Activated CD4-positive, alpha-beta memory T cell treated with anti-CD3 and anti-CD28 coated beads for 36 hours (primary cell): ENCODE measurements around the gene SRPK3. TPM values are rescaled to one million over a fixed set of nuclear protein-coding genes. Genes with fewer than 3 reads are reported as not detected.
"Not testable (repeated sequence)": the region's sequence is repeated elsewhere in the genome, so short reads cannot be mapped to it uniquely, and the experiment has no call there.

Experiments
- CTCF ChIA-PET: fragments of 350-600 bp; sonication (Branson Sonifier 250); formaldehyde crosslinking; loops from one replicate; lab custom pipeline; 2021; ENCODE audit warnings: antibody characterized with exemption, inconsistent platforms; lab: Charles Lee
- POLR2A ChIA-PET: fragments of 350-600 bp; sonication (Branson Sonifier 250); formaldehyde crosslinking; loops from one replicate; lab custom pipeline; 2021; ENCODE audit warnings: antibody characterized with exemption; lab: Charles Lee
- DNase-seq: peaks from one replicate; pipeline ENCODE4 v3.0.0-alpha.2; 2020
- H3K27ac Mint-ChIP-seq: one replicate; pipeline ENCODE4 v1.8.0; 2021; ENCODE audit warnings: mixed read lengths
- H3K27me3 Mint-ChIP-seq: one replicate; pipeline ENCODE4 v1.8.0; 2021; ENCODE audit warnings: mixed read lengths
- H3K36me3 Mint-ChIP-seq: one replicate; pipeline ENCODE4 v1.8.0; 2021; ENCODE audit warnings: mixed read lengths
- H3K4me1 Mint-ChIP-seq: one replicate; pipeline ENCODE4 v1.8.0; 2021; ENCODE audit warnings: low read depth, mixed read lengths
- H3K4me3 Mint-ChIP-seq: one replicate; pipeline ENCODE4 v1.8.0; 2021; ENCODE audit warnings: mild to moderate bottlenecking, mixed read lengths
- H3K9me3 Mint-ChIP-seq: one replicate; pipeline ENCODE4 v1.8.0; 2021; ENCODE audit warnings: mixed read lengths
- intact Hi-C: fragments of 100-400 bp; cut with micrococcal nuclease; formaldehyde crosslinking; loops from one replicate; pipeline ENCODE4 v1.15.1; 2023
- total RNA-seq, 2 experiments: library from RNA; stranded (reverse); gene quantifications; one replicate each; pipeline ENCODE4 v1.2.3, GENCODE V29; 2021

SRPK3 gene
- total RNA-seq, 2 experiments from 2014 or later: not detected

- ChIA-PET CTCF (no interaction called here), POLR2A (no interaction called here)
- Mint-ChIP-seq H3K4me3 (no peak overlapping the region), H3K27ac (no peak overlapping the region), H3K9me3 (no peaks in the 10 kb centered on the region), H3K27me3 (no peaks in the 10 kb centered on the region), H3K36me3 (no peaks in the 10 kb centered on the region), H3K4me1 (no peaks in the 10 kb centered on the region)
- intact Hi-C loops: no loop called here
- no peak for DNase-seq
These were observed 27.1 kb downstream of the SRPK3 start for GRCh38 chrX:153807976-153808375.

GRCh38 chrX:153812220-153812619, 31.4 kb downstream of the SRPK3 start:
- H3K4me1 Mint-ChIP-seq: peaks cover 18% of the 10 kb centered on the region
- no peaks in the 10 kb centered on the region for H3K36me3 Mint-ChIP-seq
- H3K9me3 Mint-ChIP-seq: no peaks in the 10 kb centered on the region
- POLR2A ChIA-PET: no interaction called here
- no peaks in the 10 kb centered on the region for H3K27me3 Mint-ChIP-seq
- CTCF ChIA-PET: no interaction called here
- no peak overlapping the region for H3K4me3 Mint-ChIP-seq
- H3K27ac Mint-ChIP-seq: no peak overlapping the region
- intact Hi-C loops: no loop called here
- DNase-seq: no peak

GRCh38 chrX:153813161-153813560, 32.3 kb downstream of the SRPK3 start:
- peaks cover 22% of the 10 kb centered on the region for H3K4me1 Mint-ChIP-seq
- H3K36me3 Mint-ChIP-seq: no peaks in the 10 kb centered on the region
- CTCF ChIA-PET: no interaction called here
- no peaks in the 10 kb centered on the region for H3K27me3 Mint-ChIP-seq
- H3K27ac Mint-ChIP-seq: no peak overlapping the region
- no peaks in the 10 kb centered on the region for H3K9me3 Mint-ChIP-seq
- no peak overlapping the region for H3K4me3 Mint-ChIP-seq
- POLR2A ChIA-PET: no interaction called here
- intact Hi-C loops: no loop called here
- no peak for DNase-seq

GRCh38 chrX:153814591-153815315, 33.9 kb downstream of the SRPK3 start:
- H3K27ac Mint-ChIP-seq: no peak overlapping the region
- no peaks in the 10 kb centered on the region for H3K27me3 Mint-ChIP-seq
- ChIA-PET POLR2A (no interaction called here), CTCF (no interaction called here)
- H3K9me3 Mint-ChIP-seq: no peaks in the 10 kb centered on the region
- no peak overlapping the region for H3K4me3 Mint-ChIP-seq
- no peak for DNase-seq
- intact Hi-C loops: no loop called here
- peaks cover 22% of the 10 kb centered on the region for H3K4me1 Mint-ChIP-seq
- no peaks in the 10 kb centered on the region for H3K36me3 Mint-ChIP-seq

- Mint-ChIP-seq H3K27me3 (no peaks in the 10 kb centered on the region), H3K9me3 (no peaks in the 10 kb centered on the region), H3K4me1 (peaks cover 36% of the 10 kb centered on the region), H3K36me3 (no peaks in the 10 kb centered on the region), H3K4me3 (peak overlapping the region; percentile 21), H3K27ac (no peak overlapping the region)
- CTCF ChIA-PET: interaction anchor here (1.0 kb wide), 1 partner anchor 130 kb away, joined by 4 read pairs; no protein-coding TSS in a partner anchor
- peak; percentile 72 for DNase-seq
- intact Hi-C loops: no loop called here
- POLR2A ChIA-PET: no interaction called here
These were observed 36.2 kb downstream of the SRPK3 start for GRCh38 chrX:153816831-153817690.

GRCh38 chrX:153818064-153818463, 37.2 kb downstream of the SRPK3 start:
- POLR2A ChIA-PET, H3K4me3 Mint-ChIP-seq: not testable (repeated sequence)
- CTCF ChIA-PET: interaction anchor here (1.0 kb wide), 1 partner anchor 78 kb away, joined by 3 read pairs; no protein-coding TSS in a partner anchor

GRCh38 chrX:153818571-153819383, 37.9 kb downstream of the SRPK3 start:
- intact Hi-C loops: no loop called here
- POLR2A ChIA-PET: no interaction called here
- no peak overlapping the region for H3K27ac Mint-ChIP-seq
- H3K9me3 Mint-ChIP-seq: no peaks in the 10 kb centered on the region
- no peaks in the 10 kb centered on the region for H3K36me3 Mint-ChIP-seq
- peak overlapping the region; percentile 56 for H3K4me3 Mint-ChIP-seq
- peaks cover 44% of the 10 kb centered on the region for H3K4me1 Mint-ChIP-seq
- peak; percentile 61 for DNase-seq
- no peaks in the 10 kb centered on the region for H3K27me3 Mint-ChIP-seq
- CTCF ChIA-PET: interaction anchor here (1.0 kb wide), 1 partner anchor 77 kb away, joined by 3 read pairs; no protein-coding TSS in a partner anchor

More at GRCh38 chrX:153818064-153818463, 37.2 kb downstream of the SRPK3 start:
- peaks cover 42% of the 10 kb centered on the region for H3K4me1 Mint-ChIP-seq
- H3K27ac Mint-ChIP-seq, intact Hi-C loops, DNase-seq, H3K36me3 Mint-ChIP-seq, H3K9me3 Mint-ChIP-seq, H3K27me3 Mint-ChIP-seq: not testable (repeated sequence)

GRCh38 chrX:153819384-153820040, 38.7 kb downstream of the SRPK3 start:
- Mint-ChIP-seq H3K27me3 (no peaks in the 10 kb centered on the region), H3K27ac (no peak overlapping the region), H3K4me3 (peak overlapping the region; percentile 56), H3K9me3 (no peaks in the 10 kb centered on the region), H3K36me3 (no peaks in the 10 kb centered on the region), H3K4me1 (peaks cover 49% of the 10 kb centered on the region)
- intact Hi-C loops: no loop called here
- POLR2A ChIA-PET: no interaction called here
- no peak for DNase-seq
- CTCF ChIA-PET: no interaction called here

- Mint-ChIP-seq H3K27me3 (no peaks in the 10 kb centered on the region), H3K9me3 (no peaks in the 10 kb centered on the region), H3K27ac (no peak overlapping the region), H3K4me1 (peaks cover 41% of the 10 kb centered on the region), H3K36me3 (no peaks in the 10 kb centered on the region), H3K4me3 (no peak overlapping the region)
- no peak for DNase-seq
- CTCF ChIA-PET: no interaction called here
- intact Hi-C loops: no loop called here
- POLR2A ChIA-PET: no interaction called here
These were observed 39.8 kb downstream of the SRPK3 start for GRCh38 chrX:153820601-153821000.

- no peak overlapping the region for H3K27ac Mint-ChIP-seq
- POLR2A ChIA-PET: no interaction called here
- no peaks in the 10 kb centered on the region for H3K36me3 Mint-ChIP-seq
- no peaks in the 10 kb centered on the region for H3K9me3 Mint-ChIP-seq
- no peak for DNase-seq
- intact Hi-C loops: no loop called here
- CTCF ChIA-PET: no interaction called here
- no peak overlapping the region for H3K4me3 Mint-ChIP-seq
- H3K4me1 Mint-ChIP-seq: peaks cover 41% of the 10 kb centered on the region
- H3K27me3 Mint-ChIP-seq: no peaks in the 10 kb centered on the region
These were observed 40.2 kb downstream of the SRPK3 start for GRCh38 chrX:153821066-153821465.

- intact Hi-C loops: no loop called here
- Mint-ChIP-seq H3K4me1 (peaks cover 41% of the 10 kb centered on the region), H3K9me3 (no peaks in the 10 kb centered on the region), H3K36me3 (no peaks in the 10 kb centered on the region), H3K27me3 (no peaks in the 10 kb centered on the region), H3K27ac (no peak overlapping the region), H3K4me3 (no peak overlapping the region)
- POLR2A ChIA-PET: no interaction called here
- no peak for DNase-seq
- CTCF ChIA-PET: no interaction called here
These were observed 43.5 kb downstream of the SRPK3 start for GRCh38 chrX:153824348-153824747.
